HEK293T (cell line): ENCODE results near the gene SPECC1L.
"Not testable (repeated sequence)": the region's sequence is repeated elsewhere in the genome, so short reads cannot be mapped to it uniquely, and the experiment has no call there.

Experiments
- ARNT ChIP-seq: fragments of 450-650 bp; IDR thresholded peaks from 2 replicates; pipeline ENCODE4 v1.6.1; 2017; ENCODE audit warnings: mild to moderate bottlenecking
- BHLHE40 ChIP-seq: fragments of 450-650 bp; IDR thresholded peaks from 2 replicates; pipeline ENCODE4 v1.6.1; 2016; ENCODE audit warnings: mild to moderate bottlenecking, moderate library complexity, borderline replicate concordance
- CTBP1 ChIP-seq: fragments of 450-650 bp; IDR thresholded peaks from 2 replicates; pipeline ENCODE4 v1.6.1; 2016; ENCODE audit warnings: borderline replicate concordance
- ELF4 ChIP-seq: fragments of 450-650 bp; IDR thresholded peaks from 2 replicates; pipeline ENCODE4 v1.6.1; 2017; ENCODE audit warnings: antibody characterized with exemption
- FOXA1 ChIP-seq: fragments of 450-650 bp; IDR thresholded peaks from 2 replicates; pipeline ENCODE4 v1.6.1; 2016; ENCODE audit warnings: mild to moderate bottlenecking
- FOXK2 ChIP-seq: fragments of 450-650 bp; IDR thresholded peaks from 2 replicates; pipeline ENCODE4 v1.6.1; 2016; ENCODE audit warnings: mild to moderate bottlenecking
- FOXM1 ChIP-seq: fragments of 450-650 bp; IDR thresholded peaks from 2 replicates; pipeline ENCODE4 v1.6.1; 2017; ENCODE audit warnings: mild to moderate bottlenecking, borderline replicate concordance
- HDGF ChIP-seq: fragments of 450-650 bp; IDR thresholded peaks from 2 replicates; pipeline ENCODE4 v1.6.1; 2017; ENCODE audit warnings: antibody characterized with exemption, borderline replicate concordance
- NFRKB ChIP-seq: fragments of 450-650 bp; IDR thresholded peaks from 2 replicates; pipeline ENCODE4 v1.6.1; 2016; ENCODE audit warnings: mild to moderate bottlenecking, moderate library complexity
- SP1 ChIP-seq: fragments of 450-650 bp; IDR thresholded peaks from 2 replicates; pipeline ENCODE4 v1.6.1; 2017
- SUZ12 ChIP-seq: fragments of 450-650 bp; IDR thresholded peaks from 2 replicates; pipeline ENCODE4 v1.6.1; 2016; ENCODE audit warnings: mild to moderate bottlenecking
- TARDBP ChIP-seq: fragments of 450-650 bp; IDR thresholded peaks from 2 replicates; pipeline ENCODE4 v1.6.1; 2016
- ZNF384 ChIP-seq: fragments of 450-650 bp; IDR thresholded peaks from 2 replicates; pipeline ENCODE4 v1.6.1; 2016
- TF ChIP-seq, protein P1 (sequence below): fragments of 450-650 bp; IDR thresholded peaks from 2 replicates; pipeline ENCODE4 v1.6.1; 2016

GRCh38 chr22:24238101-24238694, 32.4 kb upstream of the SPECC1L start:
- TF ChIP-seq SUZ12, TARDBP, FOXA1, BHLHE40, FOXM1, CTBP1, ELF4, NFRKB, FOXK2, SP1, ZNF384, HDGF, ARNT: not testable (repeated sequence)
- TF ChIP-seq, protein P1, sequence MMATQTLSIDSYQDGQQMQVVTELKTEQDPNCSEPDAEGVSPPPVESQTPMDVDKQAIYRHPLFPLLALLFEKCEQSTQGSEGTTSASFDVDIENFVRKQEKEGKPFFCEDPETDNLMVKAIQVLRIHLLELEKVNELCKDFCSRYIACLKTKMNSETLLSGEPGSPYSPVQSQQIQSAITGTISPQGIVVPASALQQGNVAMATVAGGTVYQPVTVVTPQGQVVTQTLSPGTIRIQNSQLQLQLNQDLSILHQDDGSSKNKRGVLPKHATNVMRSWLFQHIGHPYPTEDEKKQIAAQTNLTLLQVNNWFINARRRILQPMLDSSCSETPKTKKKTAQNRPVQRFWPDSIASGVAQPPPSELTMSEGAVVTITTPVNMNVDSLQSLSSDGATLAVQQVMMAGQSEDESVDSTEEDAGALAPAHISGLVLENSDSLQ = not testable (repeated sequence)
